ENCODE measurements around the gene FAM186B.

Gene FAM186B

GRCh38 chr12:49585477-49586459 lies 19.7 kb downstream of the FAM186B start:
- Histone ChIP-seq H3K9me3 (ENCODE audit: control insufficient read depth, low read length) (no peaks in the 10 kb centered on the region), H3K27ac (ENCODE audit: insufficient read depth, low read depth, low read length, poor library complexity, severe bottlenecking) (no peak overlapping the region), H3K27me3 (ENCODE audit: control insufficient read depth, insufficient read depth, low read length, poor library complexity, severe bottlenecking) (no peaks in the 10 kb centered on the region), H3K4me3 (ENCODE audit: insufficient read depth, low read depth, low read length) (no peak overlapping the region), H3K36me3 (ENCODE audit: control insufficient read depth, insufficient read depth, low read length) (no peaks in the 10 kb centered on the region), H3K4me1 (ENCODE audit: control insufficient read depth, insufficient read depth, low read length) (peaks cover 8% of the 10 kb centered on the region)
- 91 to 93% methylated on average over 16 of the region's 16 CpGs for WGBS, 2 experiments

GRCh38 chr12:49584591-49584990 lies 20.8 kb downstream of the FAM186B start:
- Histone ChIP-seq H3K4me3 (ENCODE audit: insufficient read depth, low read depth, low read length) (no peak overlapping the region), H3K27me3 (ENCODE audit: control insufficient read depth, insufficient read depth, low read length, poor library complexity, severe bottlenecking) (no peaks in the 10 kb centered on the region), H3K36me3 (ENCODE audit: control insufficient read depth, insufficient read depth, low read length) (no peaks in the 10 kb centered on the region), H3K9me3 (ENCODE audit: control insufficient read depth, low read length) (no peaks in the 10 kb centered on the region), H3K4me1 (ENCODE audit: control insufficient read depth, insufficient read depth, low read length) (peaks cover 10% of the 10 kb centered on the region), H3K27ac (ENCODE audit: insufficient read depth, low read depth, low read length, poor library complexity, severe bottlenecking) (no peak overlapping the region)
- 85 to 89% methylated on average over 7 of the region's 7 CpGs for WGBS, 2 experiments

GRCh38 chr12:49583366-49584094 lies 21.9 kb downstream of the FAM186B start:
- Histone ChIP-seq H3K27me3 (ENCODE audit: control insufficient read depth, insufficient read depth, low read length, poor library complexity, severe bottlenecking) (no peaks in the 10 kb centered on the region), H3K4me3 (ENCODE audit: insufficient read depth, low read depth, low read length) (no peak overlapping the region), H3K4me1 (ENCODE audit: control insufficient read depth, insufficient read depth, low read length) (peaks cover 14% of the 10 kb centered on the region), H3K9me3 (ENCODE audit: control insufficient read depth, low read length) (no peaks in the 10 kb centered on the region), H3K27ac (ENCODE audit: insufficient read depth, low read depth, low read length, poor library complexity, severe bottlenecking) (no peak overlapping the region), H3K36me3 (ENCODE audit: control insufficient read depth, insufficient read depth, low read length) (no peaks in the 10 kb centered on the region)
- 94 to 95% methylated on average over 13 of the region's 13 CpGs for WGBS, 2 experiments

GRCh38 chr12:49582850-49583249 lies 22.6 kb downstream of the FAM186B start:
- H3K27ac ChIP-seq (ENCODE audit: insufficient read depth, low read depth, low read length, poor library complexity, severe bottlenecking) = no peak overlapping the region
- H3K9me3 ChIP-seq (ENCODE audit: control insufficient read depth, low read length) = no peaks in the 10 kb centered on the region
- 92 to 95% methylated on average over 4 of the region's 4 CpGs for WGBS, 2 experiments
- peaks cover 21% of the 10 kb centered on the region for H3K4me1 ChIP-seq (ENCODE audit: control insufficient read depth, insufficient read depth, low read length)
- H3K36me3 ChIP-seq (ENCODE audit: control insufficient read depth, insufficient read depth, low read length) = no peaks in the 10 kb centered on the region
- no peak overlapping the region for H3K4me3 ChIP-seq (ENCODE audit: insufficient read depth, low read depth, low read length)
- H3K27me3 ChIP-seq (ENCODE audit: control insufficient read depth, insufficient read depth, low read length, poor library complexity, severe bottlenecking) = no peaks in the 10 kb centered on the region

GRCh38 chr12:49582201-49582600 lies 23.2 kb downstream of the FAM186B start:
- H3K36me3 ChIP-seq (ENCODE audit: control insufficient read depth, insufficient read depth, low read length) = no peaks in the 10 kb centered on the region
- no peak overlapping the region for H3K27ac ChIP-seq (ENCODE audit: insufficient read depth, low read depth, low read length, poor library complexity, severe bottlenecking)
- H3K4me1 ChIP-seq (ENCODE audit: control insufficient read depth, insufficient read depth, low read length) = peaks cover 27% of the 10 kb centered on the region
- no peak overlapping the region for H3K4me3 ChIP-seq (ENCODE audit: insufficient read depth, low read depth, low read length)
- H3K27me3 ChIP-seq (ENCODE audit: control insufficient read depth, insufficient read depth, low read length, poor library complexity, severe bottlenecking) = no peaks in the 10 kb centered on the region
- WGBS, 2 experiments = 48 to 58% methylated on average over 1 of the region's 1 CpG
- H3K9me3 ChIP-seq (ENCODE audit: control insufficient read depth, low read length) = no peaks in the 10 kb centered on the region

- H3K36me3 ChIP-seq (ENCODE audit: control insufficient read depth, insufficient read depth, low read length) = no peaks in the 10 kb centered on the region
- WGBS, 2 experiments = 22 to 27% methylated on average over 8 of the region's 8 CpGs
- H3K9me3 ChIP-seq (ENCODE audit: control insufficient read depth, low read length) = no peaks in the 10 kb centered on the region
- peaks cover 27% of the 10 kb centered on the region for H3K4me1 ChIP-seq (ENCODE audit: control insufficient read depth, insufficient read depth, low read length)
- H3K27ac ChIP-seq (ENCODE audit: insufficient read depth, low read depth, low read length, poor library complexity, severe bottlenecking) = peak overlapping the region; percentile 64
- H3K27me3 ChIP-seq (ENCODE audit: control insufficient read depth, insufficient read depth, low read length, poor library complexity, severe bottlenecking) = no peaks in the 10 kb centered on the region
- no peak overlapping the region for H3K4me3 ChIP-seq (ENCODE audit: insufficient read depth, low read depth, low read length)
Measured at GRCh38 chr12:49580572-49581535, 24.6 kb downstream of the FAM186B start.

GRCh38 chr12:49578471-49579112 lies 26.8 kb downstream of the FAM186B start:
- Histone ChIP-seq H3K27ac (ENCODE audit: insufficient read depth, low read depth, low read length, poor library complexity, severe bottlenecking) (peak overlapping the region; percentile 69), H3K4me1 (ENCODE audit: control insufficient read depth, insufficient read depth, low read length) (peaks cover 27% of the 10 kb centered on the region), H3K4me3 (ENCODE audit: insufficient read depth, low read depth, low read length) (no peak overlapping the region), H3K9me3 (ENCODE audit: control insufficient read depth, low read length) (no peaks in the 10 kb centered on the region), H3K27me3 (ENCODE audit: control insufficient read depth, insufficient read depth, low read length, poor library complexity, severe bottlenecking) (no peaks in the 10 kb centered on the region), H3K36me3 (ENCODE audit: control insufficient read depth, insufficient read depth, low read length) (no peaks in the 10 kb centered on the region)
- WGBS, 2 experiments = 71 to 80% methylated on average over 13 of the region's 13 CpGs

- no peak overlapping the region for H3K4me3 ChIP-seq (ENCODE audit: insufficient read depth, low read depth, low read length)
- 91 to 94% methylated on average over 9 of the region's 9 CpGs for WGBS, 2 experiments
- H3K9me3 ChIP-seq (ENCODE audit: control insufficient read depth, low read length) = no peaks in the 10 kb centered on the region
- no peak overlapping the region for H3K27ac ChIP-seq (ENCODE audit: insufficient read depth, low read depth, low read length, poor library complexity, severe bottlenecking)
- H3K4me1 ChIP-seq (ENCODE audit: control insufficient read depth, insufficient read depth, low read length) = peaks cover 27% of the 10 kb centered on the region
- H3K36me3 ChIP-seq (ENCODE audit: control insufficient read depth, insufficient read depth, low read length) = no peaks in the 10 kb centered on the region
- H3K27me3 ChIP-seq (ENCODE audit: control insufficient read depth, insufficient read depth, low read length, poor library complexity, severe bottlenecking) = no peaks in the 10 kb centered on the region
Measured at GRCh38 chr12:49577589-49578315, 27.7 kb downstream of the FAM186B start.

All from ectodermal cell (in vitro differentiated cells).